CD4-positive, CD25-positive, alpha-beta regulatory T cell (primary cell): ENCODE results near the gene AAMP. TPM values are rescaled to one million over a fixed set of nuclear protein-coding genes. Genes with fewer than 3 reads are reported as not detected.

Experiments
- ATAC-seq, 2 donors: fragments of 150-1000 bp; cut with Tn5 transposase; one replicate each; pipeline ENCODE4 v1.10.0; 2021; ENCODE audit warnings: low read depth in 2 of 2, moderate number of reproducible peaks in 2 of 2, moderate library complexity in 1 of 2
- DNase-seq, 3 donors: peaks; one replicate each; pipeline versions ENCODE4 v3.0.0 to v3.0.0-alpha.2; 2012 to 2022; ENCODE audit warnings: mixed read lengths in 1 of 3
- H3K27ac ChIP-seq: one replicate; pipeline ENCODE4 v1.7.0; 2013; ENCODE audit warnings: mild to moderate bottlenecking, low read length; ENCODE audit not compliant: insufficient read depth, poor library complexity, severe bottlenecking
- H3K27me3 ChIP-seq: one replicate; pipeline ENCODE4 v1.7.0; 2013; ENCODE audit warnings: low read length; ENCODE audit not compliant: control insufficient read depth, insufficient read depth
- H3K36me3 ChIP-seq: one replicate; pipeline ENCODE4 v1.7.0; 2013; ENCODE audit warnings: mild to moderate bottlenecking, low read length, moderate library complexity; ENCODE audit not compliant: control insufficient read depth, insufficient read depth
- H3K4me1 ChIP-seq: 2 replicates; pipeline ENCODE4 v1.7.0; 2013; ENCODE audit warnings: mild to moderate bottlenecking, low read length; ENCODE audit not compliant: insufficient read depth, control insufficient read depth, poor library complexity, severe bottlenecking
- H3K4me3 ChIP-seq: one replicate; pipeline ENCODE4 v1.7.0; 2013; ENCODE audit warnings: low read depth, mild to moderate bottlenecking, low read length, moderate library complexity
- H3K9me3 ChIP-seq, 2 experiments: 1 replicate in 1 of 2; 2 replicates in 1 of 2; pipeline ENCODE4 v1.7.0; 2013; ENCODE audit warnings: low read length in 2 of 2, mild to moderate bottlenecking in 1 of 2, moderate library complexity in 1 of 2; ENCODE audit not compliant: control insufficient read depth in 2 of 2
- H3K27ac Mint-ChIP-seq, 3 donors: one replicate each; pipeline ENCODE4 v1.8.0; 2020 to 2022; ENCODE audit warnings: mild to moderate bottlenecking in 3 of 3, mixed read lengths in 3 of 3, moderate library complexity in 2 of 3
- H3K27me3 Mint-ChIP-seq: one replicate; pipeline ENCODE4 v1.8.0; 2022; ENCODE audit warnings: mild to moderate bottlenecking, mixed read lengths
- H3K36me3 Mint-ChIP-seq: one replicate; pipeline ENCODE4 v1.8.0; 2020; ENCODE audit warnings: mixed read lengths
- H3K4me1 Mint-ChIP-seq, 4 donors: one replicate each; pipeline ENCODE4 v1.8.0; 2020 to 2022; ENCODE audit warnings: mixed read lengths in 4 of 4, mild to moderate bottlenecking in 1 of 4
- H3K4me3 Mint-ChIP-seq, 4 donors: one replicate each; pipeline ENCODE4 v1.8.0; 2020 to 2022; ENCODE audit warnings: mild to moderate bottlenecking in 4 of 4, mixed read lengths in 4 of 4, moderate library complexity in 3 of 4
- H3K9me3 Mint-ChIP-seq, 7 donors: one replicate each; pipeline ENCODE4 v1.8.0; 2020 to 2022; ENCODE audit warnings: mixed read lengths in 7 of 7, mild to moderate bottlenecking in 3 of 7, moderate library complexity in 2 of 7
- polyA plus RNA-seq, 4 donors: library from polyadenylated mRNA; unstranded; fragments of 300-500 nt; fragmentation: Illumina TruSeq; gene quantifications; one replicate each; pipeline ENCODE4 v1.2.3, GENCODE V29; 2021
- total RNA-seq: library from RNA; stranded (reverse); gene quantifications from one replicate; pipeline ENCODE4 v1.2.3, GENCODE V29; 2022

The AAMP gene
- total and polyA plus RNA-seq, 5 donors from 2014 or later: 55.8 to 92.2 (median 87.8) TPM

GRCh38 chr2:218262631-218263586, 7.0 kb downstream of the AAMP start:
- H3K4me1 Mint-ChIP-seq: peaks cover 0 to 27% (median 12%) of the 10 kb centered on the region in 4 donors
- no peak overlapping the region for H3K4me3 ChIP-seq
- no peaks in the 10 kb centered on the region for H3K9me3 ChIP-seq
- no peak overlapping the region for H3K27ac ChIP-seq
- H3K4me3 Mint-ChIP-seq: no peak overlapping the region
- H3K27me3 Mint-ChIP-seq: no peaks in the 10 kb centered on the region
- peaks cover 36% of the 10 kb centered on the region for H3K36me3 ChIP-seq
- DNase-seq (no peak), ATAC-seq (no peak)
- no peaks in the 10 kb centered on the region for H3K27me3 ChIP-seq
- H3K27ac Mint-ChIP-seq: no peak overlapping the region
- H3K36me3 Mint-ChIP-seq: peaks cover 21% of the 10 kb centered on the region
- no peaks in the 10 kb centered on the region for H3K4me1 ChIP-seq
- H3K9me3 Mint-ChIP-seq: peaks cover 0 to 1% (median 0%) of the 10 kb centered on the region in 7 donors

- ATAC-seq: no peak
- Mint-ChIP-seq H3K36me3 (peaks cover 15% of the 10 kb centered on the region), H3K27me3 (no peaks in the 10 kb centered on the region)
Observed at GRCh38 chr2:218262237-218262600, 7.7 kb downstream of the AAMP start.

GRCh38 chr2:218261423-218262236, 8.3 kb downstream of the AAMP start:
- Histone ChIP-seq H3K4me1 (peaks cover 6% of the 10 kb centered on the region), H3K4me3 (no peak overlapping the region), H3K27me3 (no peaks in the 10 kb centered on the region), H3K9me3 (no peaks in the 10 kb centered on the region), H3K27ac (no peak overlapping the region), H3K36me3 (peaks cover 26% of the 10 kb centered on the region)
- Mint-ChIP-seq H3K4me3 (no peak overlapping the region), H3K36me3 (peaks cover 13% of the 10 kb centered on the region), H3K9me3 (peaks cover 0 to 1% (median 0%) of the 10 kb centered on the region in 7 donors), H3K4me1 (peaks cover 5 to 31% (median 12%) of the 10 kb centered on the region in 4 donors), H3K27me3 (no peaks in the 10 kb centered on the region), H3K27ac (peak overlapping the region in 1 of 3 donors; percentile 55)
- DNase-seq (no peak), ATAC-seq (no peak)

More at GRCh38 chr2:218262237-218262600, 7.7 kb downstream of the AAMP start:
- no peaks in the 10 kb centered on the region for H3K27me3 ChIP-seq
- H3K4me3 Mint-ChIP-seq: no peak overlapping the region
- H3K4me1 ChIP-seq: peaks cover 6% of the 10 kb centered on the region
- H3K36me3 ChIP-seq: peaks cover 32% of the 10 kb centered on the region
- DNase-seq: no peak
- H3K9me3 Mint-ChIP-seq: peaks cover 0 to 1% (median 0%) of the 10 kb centered on the region in 7 donors
- peaks cover 5 to 28% (median 13%) of the 10 kb centered on the region in 4 donors for H3K4me1 Mint-ChIP-seq
- no peak overlapping the region for H3K4me3 ChIP-seq
- H3K27ac Mint-ChIP-seq: no peak overlapping the region
- H3K27ac ChIP-seq: no peak overlapping the region
- H3K9me3 ChIP-seq: no peaks in the 10 kb centered on the region

- DNase-seq (no peak), ATAC-seq (no peak)
- Histone ChIP-seq H3K9me3 (no peaks in the 10 kb centered on the region), H3K36me3 (peaks cover 22% of the 10 kb centered on the region), H3K4me3 (no peak within 1 kb of the TSS), H3K27ac (no peak within 1 kb of the TSS), H3K4me1 (peaks cover 6% of the 10 kb centered on the region), H3K27me3 (no peaks in the 10 kb centered on the region)
- peak within 1 kb of the TSS in 1 of 4 donors; percentile 61 for H3K4me3 Mint-ChIP-seq
- H3K4me1 Mint-ChIP-seq: peaks cover 5 to 29% (median 12%) of the 10 kb centered on the region in 4 donors
- peaks cover 12% of the 10 kb centered on the region for H3K36me3 Mint-ChIP-seq
- H3K27ac Mint-ChIP-seq: peak within 1 kb of the TSS; percentile 80 to 85 (median 83)
- peaks cover 0 to 1% (median 0%) of the 10 kb centered on the region in 7 donors for H3K9me3 Mint-ChIP-seq
- no peaks in the 10 kb centered on the region for H3K27me3 Mint-ChIP-seq
Observed at GRCh38 chr2:218260742-218261422, 9.1 kb downstream of the AAMP start, which contains the start of gene GPBAR1. Gene GPBAR1 (plus strand): TSS chr2:218261015. CDS start chr2:218262725, 1,710 bp downstream.

GRCh38 chr2:218260166-218260565, 9.8 kb downstream of the AAMP start:
- Mint-ChIP-seq H3K9me3 (peaks cover 0 to 1% (median 0%) of the 10 kb centered on the region in 7 donors), H3K27me3 (no peaks in the 10 kb centered on the region), H3K4me3 (no peak overlapping the region), H3K27ac (peak overlapping the region in 2 of 3 donors; percentile 80 to 83), H3K4me1 (peaks cover 5 to 27% (median 14%) of the 10 kb centered on the region in 4 donors), H3K36me3 (peaks cover 12% of the 10 kb centered on the region)
- no peak overlapping the region for H3K4me3 ChIP-seq
- H3K36me3 ChIP-seq: peaks cover 26% of the 10 kb centered on the region
- H3K9me3 ChIP-seq: no peaks in the 10 kb centered on the region
- peaks cover 6% of the 10 kb centered on the region for H3K4me1 ChIP-seq
- DNase-seq (no peak), ATAC-seq (no peak)
- H3K27me3 ChIP-seq: no peaks in the 10 kb centered on the region
- no peak overlapping the region for H3K27ac ChIP-seq

- Histone ChIP-seq H3K27me3 (no peaks in the 10 kb centered on the region), H3K9me3 (no peaks in the 10 kb centered on the region), H3K27ac (no peak overlapping the region), H3K4me1 (peaks cover 6% of the 10 kb centered on the region), H3K4me3 (no peak overlapping the region), H3K36me3 (peaks cover 27% of the 10 kb centered on the region)
- Mint-ChIP-seq H3K27ac (peak overlapping the region; percentile 80 to 92 (median 83)), H3K4me1 (peaks cover 5 to 27% (median 16%) of the 10 kb centered on the region in 4 donors), H3K27me3 (no peaks in the 10 kb centered on the region), H3K9me3 (no peaks in the 10 kb centered on the region), H3K36me3 (peaks cover 18% of the 10 kb centered on the region), H3K4me3 (peak overlapping the region in 1 of 4 donors; percentile 61)
- no peak for DNase-seq
- ATAC-seq: no peak
Observed at GRCh38 chr2:218259099-218259961, 10.6 kb downstream of the AAMP start.
